NCI-H526 treated with DMSO at 0.1 percent for 48 hours (cell line): ENCODE measurements around the gene NCK2.
A peak's percentile ranks its signal among the peaks of the same experiment; 100 is the strongest.

ENCODE experiments used
- DNase-seq: peaks from one replicate; lab custom pipeline; 2025; lab: John Stamatoyannopoulos, UW

NCK2 gene

DNA sequence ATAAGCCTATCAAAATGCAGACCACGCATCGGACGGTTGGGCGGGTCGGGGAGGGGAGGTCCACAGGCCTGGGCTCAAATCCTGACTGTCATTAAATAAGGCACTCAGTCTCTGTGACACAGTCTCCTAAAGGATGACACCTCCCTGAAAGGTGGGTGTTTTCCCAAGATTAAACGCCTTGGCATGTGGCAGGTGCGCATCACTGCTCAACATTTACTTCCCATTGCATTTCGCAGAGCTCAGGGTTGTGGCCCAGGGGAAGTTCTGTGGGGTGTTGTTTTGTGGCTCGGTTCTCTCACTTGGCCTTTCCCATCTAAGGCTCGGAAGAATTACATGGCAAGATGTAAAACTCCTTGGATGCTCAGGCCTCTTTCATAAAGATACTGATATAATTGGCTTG, 107.4 kb downstream of the NCK2 start:
- DNase-seq = no peak

DNA sequence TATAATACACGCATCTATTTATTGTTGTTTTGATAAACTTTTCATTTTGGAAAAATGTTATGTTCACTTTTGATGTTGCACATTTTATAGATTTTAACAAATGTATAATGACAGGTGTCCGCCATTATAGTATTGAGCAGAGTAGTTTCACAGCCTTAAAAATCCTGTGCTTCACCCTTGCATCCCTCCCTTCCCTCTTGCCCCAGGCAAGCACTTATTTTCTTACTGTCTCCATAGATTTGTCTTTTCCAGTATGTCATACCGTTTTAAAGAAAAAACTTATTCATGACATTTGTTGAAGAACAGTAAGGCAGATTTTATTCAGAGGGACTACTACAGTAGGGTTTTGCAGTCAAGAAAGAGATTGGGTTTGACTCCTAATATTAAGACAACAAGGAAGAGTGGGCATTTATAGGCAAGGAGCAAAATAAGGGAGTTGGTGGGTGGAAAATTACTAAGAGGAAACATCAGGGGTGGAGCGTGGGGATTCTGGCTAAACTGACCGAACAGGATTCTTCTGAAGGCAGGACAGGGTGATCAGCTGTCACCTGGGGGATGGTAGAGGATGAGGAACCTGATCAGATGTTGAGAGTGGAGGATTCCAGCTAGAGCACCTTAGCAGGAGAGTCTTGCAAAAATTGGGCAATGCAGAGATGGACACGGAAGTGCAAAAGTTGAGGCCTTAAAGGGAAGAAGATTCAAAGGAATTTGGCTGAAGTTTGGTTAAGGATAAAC, 108.8 kb downstream of the NCK2 start:
- no peak for DNase-seq

DNA sequence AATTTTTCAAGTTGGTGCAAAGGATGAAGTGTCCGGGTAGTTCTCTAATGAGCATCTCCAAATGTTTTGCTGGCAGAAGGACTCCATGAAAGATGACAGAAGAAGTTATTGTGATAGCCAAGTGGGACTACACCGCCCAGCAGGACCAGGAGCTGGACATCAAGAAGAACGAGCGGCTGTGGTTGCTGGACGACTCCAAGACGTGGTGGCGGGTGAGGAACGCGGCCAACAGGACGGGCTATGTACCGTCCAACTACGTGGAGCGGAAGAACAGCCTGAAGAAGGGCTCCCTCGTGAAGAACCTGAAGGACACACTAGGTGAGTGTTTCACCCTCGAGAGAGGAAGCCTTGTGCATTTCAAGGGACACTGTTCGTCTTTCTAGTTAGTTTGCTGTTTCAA, 110.3 kb downstream of the NCK2 start:
- no peak for DNase-seq

DNA sequence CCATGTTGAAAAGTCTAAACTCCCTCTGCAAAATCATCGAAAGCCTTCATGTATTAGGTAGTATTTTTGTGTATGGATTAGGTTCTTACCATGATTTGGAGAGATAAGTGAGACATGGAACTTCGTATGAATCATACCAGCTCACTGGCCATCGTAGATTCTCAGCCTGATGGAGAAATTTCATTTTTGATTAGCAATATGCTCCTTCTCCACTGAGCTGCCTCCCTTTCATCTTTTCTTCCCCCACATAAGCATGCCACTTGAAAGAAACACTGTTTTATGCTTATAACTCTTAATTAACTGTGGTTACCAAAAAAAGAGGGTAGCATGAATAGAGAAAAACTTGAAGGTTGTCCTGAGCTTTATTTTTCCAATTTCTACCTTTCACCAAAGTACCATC, 111.9 kb downstream of the NCK2 start:
- DNase-seq = no peak

DNA sequence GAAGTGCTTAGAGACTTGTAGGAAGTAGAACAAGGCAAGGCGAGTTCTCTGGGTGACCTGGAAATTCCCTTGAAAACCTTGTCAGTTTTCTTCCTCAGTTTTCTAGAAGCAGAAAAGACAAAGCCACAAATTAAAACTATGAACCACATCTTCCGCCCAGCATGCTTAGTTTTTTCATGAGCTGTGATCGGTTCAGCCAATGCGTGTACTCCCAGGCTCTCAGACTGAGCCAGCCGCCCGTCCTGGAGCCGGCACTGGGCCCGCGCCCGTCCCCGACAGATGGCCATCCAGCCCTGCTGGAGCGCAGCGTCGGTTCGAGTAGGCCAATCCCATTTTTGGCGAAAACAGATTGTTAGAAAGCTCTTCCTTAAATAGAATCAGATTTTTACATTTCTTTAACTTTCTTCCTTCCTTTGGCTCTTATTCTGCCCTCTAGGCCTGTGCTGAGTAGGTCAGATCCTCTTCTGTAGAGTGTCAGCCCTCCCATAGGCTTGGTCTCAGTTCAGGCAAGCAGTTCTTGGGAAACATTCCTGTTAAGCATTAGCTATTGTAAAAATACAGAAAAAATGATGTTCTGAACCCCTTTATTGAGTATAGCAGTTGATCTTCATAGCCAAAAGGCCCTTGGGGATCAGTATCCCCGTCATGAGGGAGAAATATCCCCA, 112.5 kb downstream of the NCK2 start:
- no peak for DNase-seq

DNA sequence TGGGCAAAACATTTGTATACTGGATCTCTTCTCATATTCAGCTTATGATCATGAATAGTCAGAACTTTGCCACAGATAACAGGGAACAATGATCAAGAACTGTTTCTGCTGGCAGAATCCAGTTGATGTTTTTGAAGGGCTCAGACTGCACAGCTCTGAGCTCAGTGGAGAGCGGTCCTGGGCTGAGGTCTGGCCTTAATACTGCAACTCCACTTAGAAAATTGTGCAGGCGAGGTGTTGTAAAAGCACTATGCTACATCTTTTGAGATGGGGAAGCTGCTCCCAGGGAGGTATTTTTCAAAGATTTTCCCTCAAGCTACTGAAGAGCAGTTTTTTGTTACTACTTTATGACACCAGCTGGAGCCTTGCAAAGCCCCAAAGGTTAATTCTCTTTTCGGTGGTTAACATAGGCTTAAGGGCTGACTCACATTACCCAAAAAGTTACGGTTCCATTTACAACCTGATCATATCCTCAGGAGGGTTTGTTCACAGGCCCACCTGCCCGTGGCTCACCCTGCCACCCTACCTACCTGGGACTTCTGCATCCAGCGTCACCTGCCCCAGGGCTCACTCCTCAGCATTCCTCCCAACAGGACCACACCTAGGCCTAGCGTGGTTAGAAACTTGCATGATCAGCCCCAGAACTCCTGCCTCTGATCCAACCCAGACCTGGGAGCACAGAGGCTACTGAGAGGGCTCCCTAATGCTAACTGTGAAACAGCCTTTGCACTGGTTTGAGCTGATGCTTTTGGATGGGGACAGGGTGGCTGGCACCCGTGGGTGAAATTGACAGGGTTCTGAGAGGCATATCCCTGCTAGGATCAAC, 114.4 kb downstream of the NCK2 start:
- DNase-seq = no peak

DNA sequence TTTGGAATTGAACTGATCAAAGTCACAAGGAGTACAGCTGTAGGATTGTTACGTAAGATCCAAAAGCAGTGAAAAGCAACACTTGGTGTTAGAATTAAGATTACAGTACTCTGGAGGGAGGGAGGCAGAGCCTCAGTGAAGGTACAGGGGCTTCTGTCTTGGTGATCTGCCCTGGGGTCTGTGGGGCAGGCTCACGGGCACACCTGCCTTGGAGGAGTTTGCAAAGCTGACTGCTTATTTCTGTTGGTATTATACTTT, 114.9 kb downstream of the NCK2 start:
- DNase-seq = no peak

DNA sequence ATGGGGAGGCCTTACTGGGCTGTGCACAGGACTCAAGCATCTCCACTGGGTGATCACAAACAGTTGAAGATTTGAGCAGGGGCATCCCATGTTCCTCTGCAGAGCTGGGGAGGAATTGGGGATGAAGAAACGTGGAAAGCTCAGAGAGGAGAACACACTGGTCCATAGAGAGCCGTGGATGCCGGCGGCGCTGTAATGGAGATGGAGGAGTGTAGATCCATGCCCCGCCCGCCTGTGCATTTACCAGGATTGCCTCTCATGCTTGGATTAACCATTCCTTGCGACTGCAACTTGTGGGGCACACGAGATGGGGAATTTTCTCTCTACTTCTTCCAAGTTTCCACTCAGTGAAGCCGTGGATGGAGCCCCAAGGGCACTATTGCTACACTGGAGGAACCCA, 115.9 kb downstream of the NCK2 start:
- DNase-seq = no peak

DNA sequence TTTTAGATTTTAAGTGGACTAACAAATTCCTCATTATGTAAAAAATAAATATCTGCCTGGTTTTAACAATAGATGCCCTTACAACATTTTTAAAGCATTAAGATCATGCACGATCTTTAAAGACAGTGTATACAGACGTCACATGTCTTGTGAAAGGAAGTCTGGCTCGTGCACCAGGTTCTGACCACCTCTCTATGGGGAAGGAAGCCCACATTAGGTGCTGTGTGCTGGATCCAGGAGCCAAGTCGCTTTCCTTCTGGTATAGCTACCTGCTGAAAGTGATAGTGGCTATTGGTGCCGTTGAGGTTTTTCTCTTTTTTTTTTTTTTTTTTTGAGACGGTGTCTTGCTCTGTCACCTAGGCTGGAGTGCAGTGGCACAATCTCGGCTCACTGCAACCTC, 116.5 kb downstream of the NCK2 start:
- DNase-seq = no peak

DNA sequence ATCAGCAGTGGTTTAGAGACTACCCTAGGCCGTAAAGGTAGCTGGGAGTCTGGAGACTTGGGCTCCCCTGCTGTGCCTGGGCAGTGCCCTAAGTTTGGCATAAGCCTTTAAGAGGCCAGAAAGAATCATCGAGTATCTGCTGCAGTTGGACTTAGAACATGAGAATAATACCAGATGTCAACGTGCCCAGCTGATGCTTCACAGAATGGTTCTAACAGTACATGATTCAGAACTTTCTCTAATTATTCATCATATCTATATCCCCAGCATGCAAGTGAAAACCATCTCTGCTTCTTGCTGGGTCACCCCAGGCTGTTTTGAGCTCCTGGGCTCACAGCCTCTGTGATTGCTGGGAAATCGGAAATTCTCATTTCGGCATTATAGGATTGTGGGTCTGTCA, 118.1 kb downstream of the NCK2 start:
- DNase-seq = no peak

DNA sequence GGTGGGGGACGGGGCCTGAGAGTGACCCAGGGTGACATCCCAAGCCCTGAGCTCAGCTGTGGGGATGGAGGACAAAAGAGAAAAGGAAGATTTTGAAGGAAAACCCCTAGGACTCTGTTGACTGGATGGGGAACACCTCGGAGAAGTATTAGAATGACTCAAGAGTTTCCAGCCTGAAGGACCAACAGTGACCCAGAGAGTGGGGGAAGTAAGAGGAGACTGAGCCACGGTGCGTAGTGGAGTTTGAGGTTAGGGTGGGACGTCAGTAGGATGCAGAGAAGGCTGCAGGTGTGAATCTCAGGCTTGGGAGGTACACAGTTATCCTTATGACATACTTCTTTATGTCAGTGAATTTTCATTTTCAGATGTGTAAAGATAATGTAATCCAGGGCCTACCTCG, 119.5 kb downstream of the NCK2 start:
- DNase-seq = no peak

DNA sequence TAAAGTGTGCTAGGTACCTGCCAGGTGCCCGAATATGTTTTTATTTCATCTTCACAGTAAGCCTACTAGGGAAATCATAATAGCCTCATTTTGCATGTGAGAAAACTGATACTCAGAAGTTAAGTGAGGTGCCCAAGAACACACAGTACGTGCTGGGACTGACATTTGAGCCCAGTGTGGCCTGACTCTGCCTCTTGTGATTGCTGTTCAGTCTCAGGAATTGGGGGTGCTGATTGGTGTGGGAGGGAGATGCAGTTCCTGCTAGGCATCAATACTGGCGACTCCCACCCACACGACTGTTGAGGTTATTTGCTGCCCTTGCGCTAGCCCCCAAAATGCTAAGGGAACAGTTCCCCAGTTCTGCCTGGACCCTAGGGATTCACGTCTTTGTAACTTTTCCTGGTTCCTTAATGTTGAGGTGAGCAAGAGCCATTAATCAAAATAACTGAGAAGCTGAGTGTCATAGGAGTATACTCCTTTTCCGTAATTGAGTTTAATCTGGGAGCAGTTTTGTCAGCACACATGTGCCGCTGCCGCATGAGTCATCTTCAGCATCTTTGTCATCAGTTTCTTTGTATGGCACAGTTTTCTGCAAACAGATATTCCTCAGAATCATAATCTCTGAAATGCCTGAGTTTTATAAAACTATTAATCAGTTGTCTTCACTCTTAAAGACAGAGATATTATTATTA, 120.7 kb downstream of the NCK2 start:
- DNase-seq = peak; percentile 56

DNA sequence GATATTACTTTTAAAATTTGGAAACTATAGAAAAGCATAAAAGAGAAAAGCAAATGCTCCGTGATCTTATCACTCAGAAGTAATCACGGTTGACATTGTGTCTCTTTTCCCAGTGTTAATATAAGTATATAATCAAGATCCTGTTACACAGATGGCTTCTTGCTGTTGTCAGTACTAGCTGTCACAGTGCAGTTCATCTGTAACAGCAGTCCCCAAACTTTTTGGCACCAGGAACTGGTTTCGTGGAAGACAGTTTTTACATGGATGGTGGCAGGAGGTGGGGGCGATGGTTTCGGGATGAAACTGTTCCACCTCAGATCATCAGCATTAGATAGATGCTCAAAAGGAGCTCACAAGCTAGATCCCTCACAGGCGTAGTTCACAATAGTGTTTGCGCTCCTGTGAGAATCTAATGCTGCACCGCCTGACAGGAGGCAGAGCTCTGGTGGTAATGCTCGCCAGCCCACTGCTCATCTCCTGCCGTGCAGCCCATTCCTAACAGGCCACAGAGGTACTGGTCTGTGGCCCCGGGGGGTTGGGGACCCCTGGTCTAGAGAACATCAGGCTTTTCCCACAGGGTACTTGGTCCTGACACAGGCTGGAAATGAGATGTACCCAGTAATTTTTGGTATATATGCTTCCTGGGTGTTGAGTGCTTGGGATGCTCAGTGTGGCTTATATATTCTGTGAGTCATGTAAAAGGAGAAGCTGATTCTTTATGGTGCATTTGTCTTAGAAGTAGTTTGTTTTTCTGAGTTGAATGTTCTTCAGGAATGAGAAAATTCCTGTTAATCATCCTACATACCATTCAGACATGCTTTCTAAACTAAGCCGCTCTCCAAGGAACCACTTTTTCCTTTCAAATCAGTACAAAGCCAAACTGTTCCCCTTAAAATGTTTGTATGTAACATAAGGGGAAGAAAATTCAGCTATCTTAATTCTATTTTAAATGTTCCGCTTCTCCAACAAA, 121.8 kb downstream of the NCK2 start:
- no peak for DNase-seq

DNA sequence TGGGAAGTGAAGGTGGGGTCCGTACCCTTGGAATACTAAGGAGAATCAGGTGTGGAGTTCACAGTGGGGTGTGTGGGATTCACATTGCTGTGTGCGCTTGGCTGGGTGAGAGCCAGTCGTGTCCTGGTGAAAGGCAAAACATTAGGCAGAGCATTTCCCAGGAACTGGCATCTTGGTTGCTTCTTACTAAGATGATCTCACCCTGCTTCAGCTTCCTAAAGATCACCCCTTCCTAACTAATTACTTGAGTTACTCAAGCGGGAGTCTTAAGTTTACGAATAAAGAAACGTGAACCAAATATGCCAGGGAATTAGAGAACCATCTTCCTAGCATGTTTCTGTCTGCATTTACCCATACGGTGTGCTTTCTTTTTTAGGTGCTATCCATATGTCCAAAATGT, 122.9 kb downstream of the NCK2 start:
- no peak for DNase-seq

DNA sequence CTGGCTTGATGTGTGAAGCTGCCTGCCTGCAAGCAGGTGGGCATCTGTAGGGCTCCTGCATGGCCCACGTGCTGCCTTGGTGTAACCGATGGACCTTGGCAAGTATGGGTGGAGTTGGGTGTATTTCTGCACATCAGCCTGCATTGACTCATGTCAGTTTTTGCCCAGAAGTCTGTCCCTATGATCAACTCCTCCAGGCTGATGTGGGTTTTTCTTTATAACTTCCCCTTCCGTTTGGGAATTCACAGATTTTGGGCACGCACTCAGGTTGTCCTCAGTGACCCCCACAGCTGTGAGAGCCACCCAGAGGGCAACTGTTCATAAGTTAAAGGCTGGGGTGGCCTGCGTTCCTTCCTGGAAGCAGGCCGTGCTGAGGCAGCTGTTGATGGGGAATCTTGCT, 123.3 kb downstream of the NCK2 start:
- DNase-seq = no peak

DNA sequence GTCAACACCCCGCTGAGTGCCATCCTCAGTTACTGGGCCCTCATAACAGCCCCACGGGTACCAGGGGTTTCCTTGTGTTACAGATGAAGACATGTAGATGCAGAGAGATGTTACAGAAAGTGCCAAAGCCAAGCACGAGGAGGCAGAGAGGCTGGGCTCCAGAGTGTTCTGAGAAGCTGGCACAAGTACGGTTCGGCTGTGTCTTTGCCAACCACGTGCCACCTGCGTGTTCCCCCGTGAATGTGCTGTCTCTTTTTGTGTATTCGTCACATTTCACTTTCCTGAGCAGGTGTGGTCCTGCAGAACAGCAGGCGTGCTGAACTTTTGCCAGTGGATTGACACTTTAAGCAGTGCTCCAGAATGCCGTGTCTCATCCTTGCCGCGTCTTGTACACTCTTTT, 124.6 kb downstream of the NCK2 start:
- DNase-seq = peak; percentile 32

DNA sequence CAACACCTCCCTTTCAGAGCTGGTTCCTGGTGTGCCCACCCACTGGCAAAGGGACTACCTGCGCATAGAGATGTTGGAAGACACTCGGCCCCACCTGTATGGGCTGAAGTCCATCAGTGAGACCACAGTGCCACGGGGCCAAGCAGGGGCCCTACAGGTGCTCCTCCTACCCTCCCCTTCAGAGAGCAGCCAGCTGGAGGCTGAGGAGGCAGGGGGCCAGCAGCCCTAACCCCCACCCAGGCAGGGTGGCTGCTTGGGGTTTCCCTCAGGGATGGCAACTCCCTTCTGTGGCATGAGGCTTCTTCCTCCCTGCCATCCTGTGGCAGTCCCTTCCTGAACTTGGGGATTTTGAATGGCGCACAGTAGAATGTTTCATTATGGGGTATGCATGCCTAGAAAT, 125.3 kb downstream of the NCK2 start:
- no peak for DNase-seq

DNA sequence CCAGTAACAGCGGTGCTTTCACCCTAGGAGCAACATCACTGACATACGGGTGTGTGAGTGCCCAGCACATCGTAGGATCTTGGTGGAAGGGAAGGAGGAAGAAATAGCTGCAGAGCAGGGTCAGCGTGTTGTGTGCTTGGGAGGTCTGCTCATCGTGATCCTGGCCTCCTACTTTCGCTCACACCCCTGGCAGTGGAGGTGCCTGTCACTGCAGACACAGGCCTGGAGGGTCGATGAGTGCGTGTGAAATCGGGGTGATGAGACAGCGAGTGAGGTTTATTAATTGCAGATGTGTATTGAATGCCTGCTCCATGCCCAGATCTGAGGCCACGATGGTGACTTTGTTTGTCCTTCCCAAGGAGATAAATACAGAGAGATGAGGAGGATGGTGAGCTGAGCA, 126.1 kb downstream of the NCK2 start:
- DNase-seq = no peak

DNA sequence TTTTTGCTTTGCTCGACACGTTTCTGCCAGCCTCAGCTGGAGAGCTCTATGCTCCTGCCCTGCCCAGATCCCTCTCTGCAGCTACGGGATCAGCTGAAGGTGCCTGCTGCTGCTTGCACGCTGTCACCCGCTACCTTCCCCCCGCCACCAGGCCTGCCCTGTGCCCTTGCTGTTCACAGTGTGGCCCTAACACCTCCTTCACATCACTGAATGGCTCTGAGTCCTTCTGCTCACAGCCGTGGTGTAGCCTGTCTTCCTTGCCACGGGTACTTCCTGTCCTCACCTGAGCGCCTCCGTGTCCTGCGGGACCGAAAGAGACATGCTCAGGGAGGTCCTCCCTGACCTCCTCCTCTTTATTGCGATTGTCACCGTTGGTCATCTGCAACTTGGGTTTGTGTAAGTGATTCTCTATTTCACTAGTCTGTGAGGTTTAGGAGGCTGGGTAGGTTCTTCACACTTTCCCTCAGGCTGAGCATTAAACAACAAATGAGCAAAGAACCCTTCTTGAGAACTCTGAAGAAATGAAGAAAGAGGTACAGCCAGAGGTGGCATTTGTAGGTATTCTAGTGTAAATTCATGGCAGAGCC, 127.5 kb downstream of the NCK2 start:
- DNase-seq = no peak

DNA sequence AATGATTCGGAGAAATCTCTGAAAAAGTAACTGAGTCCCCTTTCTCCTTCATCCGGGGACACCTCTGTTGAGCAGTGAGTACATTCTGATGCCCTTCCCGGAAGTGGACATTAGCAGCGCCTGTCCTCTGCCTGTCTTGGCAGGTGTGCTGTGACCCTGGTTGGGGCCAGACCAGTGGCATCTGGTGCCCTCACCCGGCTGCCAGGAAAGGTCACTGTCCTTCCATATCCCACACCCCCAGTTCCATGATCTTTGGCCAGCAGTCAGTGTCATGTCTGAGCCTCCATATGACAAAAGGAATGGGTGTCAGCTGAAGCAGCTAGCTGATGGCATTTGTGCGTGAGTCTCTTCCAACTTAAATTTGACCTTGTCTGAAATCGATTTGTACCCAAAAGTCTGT, 128.1 kb downstream of the NCK2 start:
- no peak for DNase-seq

DNA sequence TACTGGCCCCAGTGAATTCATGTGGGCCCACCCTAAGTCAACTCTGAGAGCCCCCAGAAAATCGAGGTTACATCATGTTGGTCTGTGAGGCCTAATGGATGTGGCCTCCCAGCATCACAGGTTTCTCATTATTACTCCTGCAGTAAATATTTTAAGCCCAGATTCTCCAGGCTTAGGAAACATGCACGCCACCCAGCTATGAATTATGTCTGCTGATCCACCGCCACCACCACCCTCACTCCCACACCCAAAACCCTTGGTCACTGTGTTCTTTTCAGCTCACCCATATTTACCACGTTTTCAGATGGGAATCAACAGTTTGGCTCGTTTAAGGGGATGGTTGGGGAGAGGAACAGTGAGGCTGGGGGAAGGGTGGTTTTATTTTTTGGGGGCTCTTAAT, 128.6 kb downstream of the NCK2 start:
- no peak for DNase-seq
